ENCODE results near the gene CCL13. TPM values are rescaled to one million over a fixed set of nuclear protein-coding genes. Genes with fewer than 3 reads are reported as not detected.

The CCL13 gene
- total RNA-seq, 4 donors from 2014 or later: 1.8 to 15.0 (median 2.3) TPM; not detected in 1

DNA sequence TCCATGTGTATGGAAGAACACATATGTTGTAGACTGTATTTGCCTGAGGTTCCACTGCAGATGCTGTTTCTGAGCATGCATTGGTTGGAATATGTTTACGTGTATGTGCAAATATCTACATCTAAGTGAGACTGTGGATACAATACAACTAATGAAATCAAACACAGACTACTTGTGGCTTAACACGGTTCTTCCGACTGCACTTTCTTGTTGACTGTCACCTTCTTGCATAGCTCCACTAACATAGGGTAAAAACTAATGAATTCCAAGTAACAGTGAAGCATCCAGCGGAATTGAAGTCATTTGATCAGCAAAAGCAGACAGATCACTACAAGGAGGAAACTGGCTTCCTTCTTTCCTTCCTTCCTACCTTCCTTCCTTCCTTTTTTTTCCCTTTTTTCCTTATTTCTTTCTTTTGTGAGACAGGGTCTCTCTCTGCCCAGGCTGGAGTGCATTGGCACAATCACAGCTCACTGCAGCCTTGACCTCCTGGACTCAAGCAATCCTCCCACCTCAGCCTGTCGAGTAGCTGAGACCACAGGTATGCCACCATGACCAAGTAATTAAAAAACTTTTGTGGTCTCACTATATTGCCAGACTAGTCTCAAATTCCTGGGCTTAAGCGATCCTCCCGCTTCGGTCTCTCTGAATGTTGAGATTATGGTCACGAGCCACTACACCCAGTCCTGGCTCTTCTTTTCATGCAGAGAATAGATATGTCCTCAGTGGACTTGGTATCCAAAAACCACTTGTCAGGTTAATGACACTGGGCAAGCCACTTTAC lies 28.7 kb downstream of the CCL13 start:
- TF ChIP-seq, protein P1, sequence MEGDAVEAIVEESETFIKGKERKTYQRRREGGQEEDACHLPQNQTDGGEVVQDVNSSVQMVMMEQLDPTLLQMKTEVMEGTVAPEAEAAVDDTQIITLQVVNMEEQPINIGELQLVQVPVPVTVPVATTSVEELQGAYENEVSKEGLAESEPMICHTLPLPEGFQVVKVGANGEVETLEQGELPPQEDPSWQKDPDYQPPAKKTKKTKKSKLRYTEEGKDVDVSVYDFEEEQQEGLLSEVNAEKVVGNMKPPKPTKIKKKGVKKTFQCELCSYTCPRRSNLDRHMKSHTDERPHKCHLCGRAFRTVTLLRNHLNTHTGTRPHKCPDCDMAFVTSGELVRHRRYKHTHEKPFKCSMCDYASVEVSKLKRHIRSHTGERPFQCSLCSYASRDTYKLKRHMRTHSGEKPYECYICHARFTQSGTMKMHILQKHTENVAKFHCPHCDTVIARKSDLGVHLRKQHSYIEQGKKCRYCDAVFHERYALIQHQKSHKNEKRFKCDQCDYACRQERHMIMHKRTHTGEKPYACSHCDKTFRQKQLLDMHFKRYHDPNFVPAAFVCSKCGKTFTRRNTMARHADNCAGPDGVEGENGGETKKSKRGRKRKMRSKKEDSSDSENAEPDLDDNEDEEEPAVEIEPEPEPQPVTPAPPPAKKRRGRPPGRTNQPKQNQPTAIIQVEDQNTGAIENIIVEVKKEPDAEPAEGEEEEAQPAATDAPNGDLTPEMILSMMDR (IDR thresholded peaks at IDR 0.05; ENCODE audit: low read depth): no peak

DNA sequence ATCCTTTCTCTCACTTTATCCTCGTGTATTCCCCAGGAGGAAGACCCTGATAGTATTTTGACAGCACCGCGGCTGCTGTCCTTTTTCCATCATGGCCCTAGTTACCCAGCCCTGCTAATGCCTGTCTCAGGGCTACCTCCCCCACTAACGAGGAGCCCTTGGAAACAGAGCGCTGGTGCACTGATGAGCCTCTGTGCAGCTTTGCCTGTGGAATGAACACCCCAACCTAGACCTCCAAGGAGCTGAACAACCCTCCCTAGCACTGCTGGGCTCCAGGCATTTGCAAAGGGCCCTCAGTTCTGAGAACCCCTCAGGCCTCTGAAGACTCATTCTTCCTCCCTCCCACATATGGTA lies 30.0 kb downstream of the CCL13 start:
- TF ChIP-seq, protein P1 (IDR thresholded peaks at IDR 0.05; ENCODE audit: low read depth): no peak

DNA sequence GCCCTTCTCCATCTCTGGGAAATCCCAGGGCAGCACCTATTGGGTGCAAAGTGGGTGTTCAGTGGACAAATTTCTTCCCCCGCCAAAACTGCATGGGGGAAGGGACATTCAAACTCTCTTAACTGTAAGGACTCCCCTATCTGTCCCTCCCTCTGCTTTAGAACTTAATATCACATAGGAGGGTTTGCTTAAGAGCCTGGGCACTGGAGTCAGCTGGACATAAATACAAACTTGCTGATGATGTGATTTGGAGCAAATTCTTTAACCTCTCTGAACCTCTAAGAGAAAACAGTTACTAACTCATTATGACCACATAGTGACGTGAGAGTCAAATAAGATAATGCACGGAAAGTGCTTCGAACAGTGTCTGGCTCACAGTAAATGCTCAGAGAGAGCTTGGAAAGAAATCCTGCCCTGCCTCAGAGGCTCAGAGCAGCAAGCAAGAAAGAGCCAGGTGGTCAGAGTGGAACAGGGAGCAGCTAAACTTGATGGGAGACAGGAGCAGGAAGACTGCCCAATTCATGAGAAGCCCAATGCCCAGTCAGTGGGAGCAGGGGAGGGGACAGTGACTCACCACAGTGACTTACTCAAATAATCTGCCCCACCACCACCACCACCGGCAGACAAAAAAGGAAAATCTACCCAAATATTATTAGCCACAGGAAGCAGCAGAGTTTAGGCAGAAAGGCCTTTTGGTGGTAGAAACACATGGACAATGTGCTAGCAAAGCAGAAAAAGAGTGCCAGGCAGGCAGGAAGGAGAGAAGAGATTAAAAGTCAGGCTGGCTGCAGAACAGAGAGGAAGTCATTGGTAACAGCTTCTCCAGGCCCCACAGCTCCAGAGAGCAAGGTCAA lies 30.6 kb downstream of the CCL13 start:
- TF ChIP-seq, protein P1 (IDR thresholded peaks at IDR 0.05; ENCODE audit: low read depth): no peak

DNA sequence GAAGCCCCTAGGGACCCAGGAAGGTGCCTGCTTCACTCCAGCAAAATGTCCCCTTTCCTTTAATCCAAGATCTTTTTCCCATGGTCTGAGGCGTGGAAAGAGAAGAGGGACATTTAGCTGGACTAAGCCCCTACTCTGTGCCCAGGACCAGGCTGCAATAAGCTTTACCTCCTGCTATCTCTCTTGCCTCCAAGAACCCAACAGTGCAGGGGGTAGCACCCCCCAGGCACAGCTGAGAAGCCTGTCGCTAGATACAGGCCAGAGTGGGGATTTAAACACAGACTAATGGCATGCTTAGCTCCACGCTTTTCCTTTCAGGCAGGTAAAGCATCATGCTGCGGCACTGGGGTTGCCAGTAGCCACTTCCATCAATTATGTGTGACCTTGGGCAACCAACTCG lies 31.3 kb downstream of the CCL13 start:
- TF ChIP-seq, protein P1 (IDR thresholded peaks at IDR 0.05; ENCODE audit: low read depth): no peak

DNA sequence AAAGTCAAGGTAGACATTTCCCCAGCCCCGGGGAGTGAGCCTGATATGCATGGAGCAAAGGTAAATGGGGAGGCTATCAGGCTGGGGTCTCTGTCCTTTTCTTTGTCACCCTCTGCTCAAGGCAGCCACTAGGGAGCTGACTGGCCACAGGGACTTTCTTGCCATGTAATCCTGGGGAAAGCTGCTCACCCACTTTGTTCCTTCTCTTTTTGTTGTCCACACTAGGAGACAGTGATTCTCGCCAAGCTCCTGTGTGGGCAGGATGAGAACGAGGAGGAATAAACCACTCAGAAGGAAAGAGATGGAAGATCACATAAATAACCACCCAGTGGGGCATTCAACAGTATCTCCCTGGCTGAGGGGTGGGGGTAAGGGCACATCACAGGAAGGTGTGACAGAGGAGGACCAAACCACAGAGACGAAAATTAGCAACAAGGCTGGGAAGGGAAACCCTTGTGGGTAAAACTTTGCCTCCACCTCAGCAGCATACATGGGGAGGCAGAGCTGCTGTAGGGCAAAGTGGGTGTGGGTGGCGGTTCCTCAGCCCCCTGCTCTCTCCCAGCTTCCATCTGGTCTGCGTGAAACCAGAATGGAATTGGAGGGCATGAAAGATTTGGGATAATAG lies 33.0 kb downstream of the CCL13 start:
- TF ChIP-seq, protein P1 (IDR thresholded peaks at IDR 0.05; ENCODE audit: low read depth): no peak

DNA sequence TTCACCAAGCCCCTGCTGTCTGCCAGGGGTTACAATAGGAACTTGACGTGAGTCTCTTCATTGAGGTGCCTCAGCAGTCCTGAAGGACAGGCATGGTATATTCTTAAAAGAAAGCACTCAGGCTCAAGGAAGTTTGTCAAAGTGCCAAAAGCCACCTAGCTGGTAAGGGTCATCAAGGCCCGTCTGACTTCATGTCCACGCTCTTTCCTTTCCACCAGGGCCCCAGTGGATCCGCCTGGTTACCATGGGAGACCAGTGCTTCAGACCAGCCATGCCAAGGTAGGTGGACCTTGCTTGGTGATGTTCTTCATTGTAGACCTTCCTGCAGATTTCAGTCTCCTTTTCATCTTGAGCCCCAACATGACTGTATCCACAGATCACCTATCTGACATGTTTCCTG lies 34.4 kb downstream of the CCL13 start:
- TF ChIP-seq, protein P1 (IDR thresholded peaks at IDR 0.05; ENCODE audit: low read depth): no peak

DNA sequence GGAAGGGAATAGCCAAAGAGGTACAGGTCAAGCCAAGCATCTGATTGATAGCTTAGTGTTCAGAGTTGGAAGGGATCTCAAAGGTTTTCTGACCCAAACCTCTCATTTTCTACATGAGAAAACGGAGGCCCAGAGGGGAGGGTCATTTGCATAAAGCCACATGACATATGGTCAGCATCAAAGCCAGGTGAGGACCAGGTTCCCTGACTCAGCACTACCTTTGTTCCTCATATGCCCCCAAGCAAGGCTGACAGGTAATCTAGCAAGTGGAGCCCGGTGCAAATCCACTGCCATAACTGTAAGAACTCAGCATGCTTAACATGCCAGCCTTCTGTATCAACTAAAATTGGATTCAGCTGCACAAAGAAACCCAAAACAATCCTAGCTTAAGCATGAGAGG lies 35.0 kb downstream of the CCL13 start:
- TF ChIP-seq, protein P1 (IDR thresholded peaks at IDR 0.05; ENCODE audit: low read depth): no peak

All from subcutaneous adipose tissue (tissue), 4 donors.